Endothelial cell of umbilical vein (primary cell): ENCODE measurements around the gene INHBC. TPM values are rescaled to one million over a fixed set of nuclear protein-coding genes. Genes with fewer than 3 reads are reported as not detected.

ENCODE experiments used
- BruUV-seq: library from RNA; stranded (reverse); fragments of 400-500 nt; replicated peaks from 2 replicates; lab custom pipeline; 2021; lab: Mats Ljungman, UMichigan
- CTCF ChIA-PET: fragments of 300-600, 350-600 bp; sonication (Branson Sonifier 250); formaldehyde crosslinking; loops from one replicate; lab custom pipeline; 2021; ENCODE audit warnings: antibody characterized with exemption, inconsistent platforms; lab: Charles Lee
- POLR2A ChIA-PET: fragments of 300-600, 350-600 bp; sonication (Branson Sonifier 250); formaldehyde crosslinking; loops from one replicate; lab custom pipeline; 2021; ENCODE audit warnings: antibody characterized with exemption, inconsistent platforms; lab: Charles Lee
- DNase-seq: peaks from one replicate; pipeline ENCODE4 v3.0.0-alpha.2; 2011; ENCODE audit warnings: low read depth, low spot score
- FAIRE-seq: peaks from 2 replicates; lab custom pipeline; 2011; peaks lifted over from hg19 to GRCh38; lab: Jason Lieb, UNC
- H2AFZ ChIP-seq: 2 replicates; pipeline ENCODE4 v1.6.0; 2012; ENCODE audit warnings: low read depth, low read length, control low read depth, inconsistent platforms
- H3K27ac ChIP-seq: 2 replicates; pipeline ENCODE4 v1.5.1; 2011; ENCODE audit warnings: low read depth, mild to moderate bottlenecking, control low read depth, low read length, moderate library complexity; ENCODE audit not compliant: insufficient read depth
- H3K27me3 ChIP-seq, 2 experiments: 2 replicates each; pipeline versions ENCODE4 v1.6.0 to v1.6.1; 2011; ENCODE audit warnings: low read length in 2 of 2, mixed read lengths in 1 of 2; ENCODE audit not compliant: control insufficient read depth in 2 of 2, insufficient read depth in 2 of 2
- H3K36me3 ChIP-seq, 2 experiments: 2 replicates in 1 of 2; 3 replicates in 1 of 2; pipeline ENCODE4 v1.5.1; 2011; ENCODE audit warnings: low read length in 2 of 2, mild to moderate bottlenecking in 1 of 2, moderate library complexity in 1 of 2; ENCODE audit not compliant: control insufficient read depth in 2 of 2, insufficient read depth in 2 of 2; ENCODE audit errors: extremely low read depth in 1 of 2
- H3K4me1 ChIP-seq: 3 replicates; pipeline ENCODE4 v1.5.1; 2011; ENCODE audit warnings: mild to moderate bottlenecking, low read length; ENCODE audit not compliant: control insufficient read depth, insufficient read depth; ENCODE audit errors: extremely low read depth
- H3K4me2 ChIP-seq: 2 replicates; pipeline ENCODE4 v1.6.1; 2011; ENCODE audit warnings: low read length, control low read depth, mixed read lengths; ENCODE audit not compliant: insufficient read depth
- H3K4me3 ChIP-seq, 3 experiments: fragments of 200-600 bp in 1 of 3; sonication (generic), shearing (Covaris generic) in 1 of 3; replicated peaks in 1 of 3; 2 replicates each; pipeline ENCODE4 v1.5.1; 2011 to 2016; ENCODE audit warnings: control low read depth in 3 of 3, low read length in 3 of 3, mild to moderate bottlenecking in 2 of 3, inconsistent platforms in 1 of 3, low read depth in 1 of 3, moderate library complexity in 1 of 3; ENCODE audit not compliant: insufficient read depth in 1 of 3
- H3K79me2 ChIP-seq: 2 replicates; pipeline ENCODE4 v1.6.0; 2012; ENCODE audit warnings: low read length, inconsistent platforms; ENCODE audit not compliant: control insufficient read depth, insufficient read depth
- H3K9ac ChIP-seq: replicated peaks from 2 replicates; pipeline ENCODE3; 2011; ENCODE audit warnings: low read length, control low read depth; ENCODE audit not compliant: insufficient read depth; ENCODE audit errors: extremely low read depth
- H3K9me1 ChIP-seq: replicated peaks from 3 replicates; pipeline ENCODE4 v1.6.0; 2011; ENCODE audit warnings: mild to moderate bottlenecking, low read length; ENCODE audit not compliant: control insufficient read depth, insufficient read depth; ENCODE audit errors: extremely low read depth
- H3K9me3 ChIP-seq: replicated peaks from 2 replicates; pipeline ENCODE4 v1.5.1; 2012; ENCODE audit warnings: low read length, inconsistent platforms; ENCODE audit not compliant: control insufficient read depth, insufficient read depth
- H4K20me1 ChIP-seq: replicated peaks from 2 replicates; pipeline ENCODE3; 2011; ENCODE audit warnings: mild to moderate bottlenecking, low read length; ENCODE audit not compliant: control insufficient read depth, insufficient read depth; ENCODE audit errors: extremely low read depth
- CTCF ChIP-seq, 2 donors: IDR thresholded peaks; 1 replicate in 1 of 2; 2 replicates in 1 of 2; pipeline ENCODE4 v1.5.1; 2011; ENCODE audit warnings: low read length in 2 of 2, mild to moderate bottlenecking in 2 of 2, moderate library complexity in 2 of 2, control low read depth in 1 of 2, inconsistent platforms in 1 of 2, low read depth in 1 of 2; ENCODE audit not compliant: insufficient read depth in 1 of 2; ENCODE audit errors: extremely low read depth in 1 of 2
- EZH2 ChIP-seq: IDR thresholded peaks from 2 replicates; pipeline ENCODE4 v1.6.1; 2012; ENCODE audit warnings: borderline replicate concordance, low read depth, mild to moderate bottlenecking, moderate library complexity, low read length, inconsistent platforms; ENCODE audit not compliant: severe bottlenecking
- GATA2 ChIP-seq: IDR thresholded peaks from 2 replicates; pipeline ENCODE4 v1.7.0; 2011; ENCODE audit warnings: low read depth, mild to moderate bottlenecking, moderate library complexity, mixed read lengths, low read length; ENCODE audit not compliant: insufficient read length, insufficient read depth
- JUN ChIP-seq: IDR thresholded peaks from 2 replicates; pipeline ENCODE4 v1.6.1; 2011; ENCODE audit warnings: borderline replicate concordance, low read depth; ENCODE audit not compliant: insufficient read length, insufficient read depth
- MAX ChIP-seq: IDR thresholded peaks from 2 replicates; pipeline ENCODE4 v1.6.1; 2011; ENCODE audit not compliant: insufficient read depth, insufficient read length
- MYC ChIP-seq: IDR thresholded peaks from one replicate; pipeline ENCODE4 v1.6.1; 2011; ENCODE audit warnings: mild to moderate bottlenecking, low read depth, low read length
- POLR2A ChIP-seq: IDR thresholded peaks from 2 replicates; pipeline ENCODE4 v1.6.1; 2012; ENCODE audit warnings: low read depth, mild to moderate bottlenecking, control low read depth, low read length
- dilution Hi-C: fragments of 300-500 bp; cut with MboI; formaldehyde crosslinking; loops from one replicate; pipeline ENCODE4 v1.15.0; 2019; ENCODE audit warnings: low sequenced_read_pairs; ENCODE audit not compliant: extremely low pct_ligation_motif_present
- intact Hi-C: fragments of 100-400 bp; cut with micrococcal nuclease; formaldehyde crosslinking; loops from one replicate; pipeline ENCODE4 v1.10.0; 2022
- polyA plus RNA-seq, 4 experiments: library from polyadenylated mRNA; depleted of rRNA in 3 of 4; stranded (reverse) in 3 of 4; unstranded in 1 of 4; fragments of >200 nt; gene quantifications; 2 replicates each; pipeline versions ENCODE4 v1.2.1 to v1.2.3, GENCODE V29; 2011 to 2012; ENCODE audit warnings: missing spikeins in 1 of 4
- total RNA-seq: library from RNA; stranded (reverse); gene quantifications from 2 replicates; pipeline ENCODE4 v1.2.3, GENCODE V29; 2021

INHBC gene
- total and polyA plus RNA-seq, 2 donors (not counting 3 experiments of a cell fraction or from before 2014, with no cell fraction given) = not detected

GRCh38 chr12:57488402-57489156 lies 54.0 kb downstream of the INHBC start:
- H3K27me3 ChIP-seq = no peaks in the 10 kb centered on the region
- H3K9ac ChIP-seq = peak overlapping the region; percentile 91
- intact Hi-C loops = loop anchor here (1.0 to 5.0 kb wide), 3 partner anchors 29 to 58 kb away; partner anchors contain the start of genes DCTN2, DDIT3, GLI1 and MBD6
- peaks cover 10 to 18% of the 10 kb centered on the region in 2 experiments for H3K36me3 ChIP-seq
- CTCF ChIA-PET = interaction anchor here (1.1 kb wide), 2 partner anchors 9 to 13 kb away, joined by 3 read pairs; no protein-coding TSS in a partner anchor
- H3K9me1 ChIP-seq = no peaks in the 10 kb centered on the region
- FAIRE-seq (no peak), DNase-seq (peak; percentile 38)
- dilution Hi-C loops = no loop called here
- no peaks in the 10 kb centered on the region for H4K20me1 ChIP-seq
- TF ChIP-seq GATA2 = no peak
- TF ChIP-seq POLR2A = no peak
- no peak for TF ChIP-seq EZH2
- TF ChIP-seq CTCF (IDR thresholded peaks at IDR 0.05; ENCODE audit: extremely low read depth in 1 of 2, insufficient read depth in 1 of 2, low read depth in 1 of 2, low read length in 2 of 2) = no peak
- TF ChIP-seq MYC = no peak
- no peak for TF ChIP-seq JUN
- no peak for TF ChIP-seq MAX
- BruUV-seq = TSS peak; percentile 40
- H2AFZ ChIP-seq = peak overlapping the region; percentile 77
- H3K79me2 ChIP-seq = peaks cover 23% of the 10 kb centered on the region
- peaks cover 9% of the 10 kb centered on the region for H3K4me1 ChIP-seq
- no peaks in the 10 kb centered on the region for H3K9me3 ChIP-seq
- POLR2A ChIA-PET = interaction anchor here (0.7 kb wide), 1 partner anchor 15 kb away, joined by 3 read pairs; no protein-coding TSS in a partner anchor
- H3K27ac ChIP-seq = peak overlapping the region; percentile 48
- peak overlapping the region; percentile 87 for H3K4me2 ChIP-seq
- peak overlapping the region; percentile 60 to 99 (median 94) for H3K4me3 ChIP-seq
